ENCODE measurements around the gene ZNF516. TPM values are rescaled to one million over a fixed set of nuclear protein-coding genes. Genes with fewer than 3 reads are reported as not detected.
A peak's percentile ranks its signal among the peaks of the same experiment; 100 is the strongest.

Gene ZNF516
- total and polyA plus RNA-seq, 2 of the 4 experiments (the other 2 are of a cell fraction), result 7.9 to 16.9 TPM

GRCh38 chr18:76398896-76399612, 96.0 kb downstream of the ZNF516 start:
- Histone ChIP-seq H3K9me3 (ENCODE audit: control insufficient read depth, insufficient read depth, low read length) (no peaks in the 10 kb centered on the region), H2BK20ac (ENCODE audit: low read depth, low read length) (no peak overlapping the region), H3K9me1 (ENCODE audit: insufficient read depth, low read length) (peaks cover 15% of the 10 kb centered on the region; the same call in 1 of the 2 replicates), H4K5ac (ENCODE audit: low read depth, low read length) (no peak overlapping the region), H3K18ac (ENCODE audit: low read depth, low read length) (no peak overlapping the region), H2BK5ac (ENCODE audit: low read depth, low read length, poor library complexity, severe bottlenecking) (no peak overlapping the region), H2AK5ac (ENCODE audit: low read depth, low read length) (no peak overlapping the region), H3K4me1 (ENCODE audit: control insufficient read depth, insufficient read depth, low read length) (peaks cover 6% of the 10 kb centered on the region), H3K4me2 (ENCODE audit: low read depth, low read length) (no peak overlapping the region), H3K27me3 (ENCODE audit: control insufficient read depth, insufficient read depth, low read length) (no peaks in the 10 kb centered on the region), H4K20me1 (ENCODE audit: insufficient read depth, low read length) (peaks cover 84% of the 10 kb centered on the region), H4K8ac (ENCODE audit: low read depth in 2 of 2, low read length in 2 of 2) (no peak overlapping the region), H3K4me3 (ENCODE audit: insufficient read depth, low read depth, low read length) (no peak overlapping the region), H3K23ac (ENCODE audit: low read depth, low read length) (no peak overlapping the region), H4K91ac (ENCODE audit: insufficient read depth, low read depth, low read length) (no peak overlapping the region), H3K9ac (ENCODE audit: low read depth, low read length) (no peak overlapping the region), H3K56ac (ENCODE audit: extremely low read depth, insufficient read depth, low read length) (no peak overlapping the region), H3K4ac (ENCODE audit: low read depth, low read length) (no peak overlapping the region), H2BK120ac (ENCODE audit: low read depth, low read length) (no peak overlapping the region), H3K36me3 (ENCODE audit: control insufficient read depth, insufficient read depth, low read length) (peaks cover 12% of the 10 kb centered on the region; the same call in 1 of the 2 replicates), H2AFZ (replicated peaks; ENCODE audit: low read length, poor library complexity) (no peak overlapping the region), H2BK15ac (ENCODE audit: low read depth, low read length) (no peak overlapping the region), H3K79me1 (ENCODE audit: low read depth in 1 of 2, low read length in 2 of 2) (peaks cover 13 to 80% of the 10 kb centered on the region in 2 experiments), H3K14ac (replicated peaks; ENCODE audit: low read depth, low read length) (no peak overlapping the region), H2AK9ac (replicated peaks; ENCODE audit: low read depth, low read length, poor library complexity) (no peak overlapping the region), H3K27ac (ENCODE audit: insufficient read depth, low read length) (no peak overlapping the region)
- DNase-seq, result peak; percentile 77
- no peak for TF ChIP-seq BHLHE40 (IDR thresholded peaks at IDR 0.05; ENCODE audit: low read depth, low read length)
- TF ChIP-seq RCOR1 (IDR thresholded peaks at IDR 0.05; ENCODE audit: insufficient replicate concordance, low read length), result no peak
- peak; percentile 99 for TF ChIP-seq RAD21 (IDR thresholded peaks at IDR 0.05; ENCODE audit: low read length)
- TF ChIP-seq MXI1 (IDR thresholded peaks at IDR 0.05; ENCODE audit: borderline replicate concordance, low read depth, low read length), result no peak
- TF ChIP-seq SMC3 (IDR thresholded peaks at IDR 0.05; ENCODE audit: low read depth, low read length), result peak; percentile 91
- peak; percentile 96 for TF ChIP-seq CTCF (conservative IDR thresholded peaks at IDR 0.05; ENCODE audit: low read depth, low read length)
- TF ChIP-seq POLR2A (IDR thresholded peaks at IDR 0.05; ENCODE audit: low read depth, low read length), result 0 out of 2 replicates have a peak, but pooled peaks have one; percentile 32
- TF ChIP-seq MAFK (IDR thresholded peaks at IDR 0.05; ENCODE audit: low read depth, low read length), result peak; percentile 42
- ATAC-seq (ENCODE audit: low read depth), result peak; percentile 87
- intact Hi-C loops (cut with micrococcal nuclease) (loop anchor here (1.0 kb wide), 4 partner anchors 94 to 310 kb away; no protein-coding TSS in a partner anchor), dilution Hi-C loops (cut with HindIII; ENCODE audit: low sequenced_read_pairs, unreplicated experiment) (no loop called here), in situ Hi-C loops (cut with MboI; ENCODE audit: low sequenced_read_pairs) (loop anchor here (5.0 kb wide), 1 partner anchor 288 kb away; no protein-coding TSS in a partner anchor)
- ChIA-PET CTCF (interaction anchor here (0.6 to 2.0 kb wide), 13 partner anchors 26 to 1767 kb away, joined by 3 to 14 read pairs (median 4); no protein-coding TSS in a partner anchor), POLR2A (ENCODE audit: unreplicated experiment) (no interaction called here)
- BruUV-seq (replicated peaks), result no TSS peak
- WGBS, 2 experiments (ENCODE audit: extremely low coverage in 2 of 2, insufficient read length in 1 of 2), result 8% methylated on average over 10 of the region's 14 CpGs; no CpG with 5 or more reads in 1 of the 2 experiments
